ENCODE results near the gene MGMT.

- TF ChIP-seq SMC3 (conservative IDR thresholded peaks at IDR 0.05; ENCODE audit: poor library complexity) (no peak), CTCF (IDR thresholded peaks at IDR 0.05; ENCODE audit: poor library complexity, severe bottlenecking) (no peak), EZH2 (IDR thresholded peaks at IDR 0.05; ENCODE audit: borderline replicate concordance, insufficient read depth, low read length, poor library complexity, severe bottlenecking) (no peak), TAF1 (IDR thresholded peaks at IDR 0.05; ENCODE audit: low read depth) (no peak), REST (IDR thresholded peaks at IDR 0.05; ENCODE audit: borderline replicate concordance) (no peak), MXI1 (conservative IDR thresholded peaks at IDR 0.05; ENCODE audit: poor library complexity, severe bottlenecking) (no peak), POLR2AphosphoS5 (IDR thresholded peaks at IDR 0.05) (no peak), EP300 (conservative IDR thresholded peaks at IDR 0.05; ENCODE audit: poor library complexity, severe bottlenecking) (no peak)
Measured at GRCh38 chr10:129447486-129447885, 19.6 kb upstream of the MGMT start.

Measured in neural cell (in vitro differentiated cells).